GM21737 (cell line): ENCODE results near the gene KNDC1.
"Not testable (repeated sequence)": the region's sequence is repeated elsewhere in the genome, so short reads cannot be mapped to it uniquely, and the experiment has no call there.

Source experiments
- ATAC-seq: cut with Tn5 transposase; IDR thresholded peaks from one replicate; pipeline ENCODE4 v1.9.1; 2021; ENCODE audit warnings: mild to moderate bottlenecking, moderate library complexity; ENCODE audit not compliant: unreplicated experiment

Gene KNDC1

DNA sequence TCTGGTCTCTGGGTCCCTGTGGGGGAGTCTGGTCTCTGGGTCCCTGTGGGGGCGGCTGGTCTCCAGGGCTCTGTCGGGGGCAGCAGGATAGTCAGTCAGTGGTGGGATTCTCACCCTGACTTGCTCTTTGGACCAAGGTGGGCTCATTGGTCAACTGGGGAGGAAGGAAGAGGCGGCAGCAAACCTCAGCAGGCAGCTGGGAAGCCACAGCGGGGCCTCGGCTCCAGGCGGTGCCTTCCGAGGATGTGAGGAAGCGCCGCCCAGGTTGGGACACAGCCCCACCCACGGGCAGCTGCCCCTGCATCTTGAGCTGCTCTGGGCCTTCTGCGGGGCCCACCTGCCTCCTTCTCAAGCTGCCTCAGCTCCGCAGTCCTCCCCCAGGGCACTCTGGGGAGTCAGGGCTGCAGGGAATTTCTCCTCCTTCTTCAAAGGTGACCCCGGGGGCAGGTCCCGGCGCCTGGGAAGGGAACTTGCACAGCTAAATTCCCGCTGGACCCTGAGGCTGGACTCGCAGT is 20.4 kb upstream of the KNDC1 start:
- ATAC-seq, result no peak

DNA sequence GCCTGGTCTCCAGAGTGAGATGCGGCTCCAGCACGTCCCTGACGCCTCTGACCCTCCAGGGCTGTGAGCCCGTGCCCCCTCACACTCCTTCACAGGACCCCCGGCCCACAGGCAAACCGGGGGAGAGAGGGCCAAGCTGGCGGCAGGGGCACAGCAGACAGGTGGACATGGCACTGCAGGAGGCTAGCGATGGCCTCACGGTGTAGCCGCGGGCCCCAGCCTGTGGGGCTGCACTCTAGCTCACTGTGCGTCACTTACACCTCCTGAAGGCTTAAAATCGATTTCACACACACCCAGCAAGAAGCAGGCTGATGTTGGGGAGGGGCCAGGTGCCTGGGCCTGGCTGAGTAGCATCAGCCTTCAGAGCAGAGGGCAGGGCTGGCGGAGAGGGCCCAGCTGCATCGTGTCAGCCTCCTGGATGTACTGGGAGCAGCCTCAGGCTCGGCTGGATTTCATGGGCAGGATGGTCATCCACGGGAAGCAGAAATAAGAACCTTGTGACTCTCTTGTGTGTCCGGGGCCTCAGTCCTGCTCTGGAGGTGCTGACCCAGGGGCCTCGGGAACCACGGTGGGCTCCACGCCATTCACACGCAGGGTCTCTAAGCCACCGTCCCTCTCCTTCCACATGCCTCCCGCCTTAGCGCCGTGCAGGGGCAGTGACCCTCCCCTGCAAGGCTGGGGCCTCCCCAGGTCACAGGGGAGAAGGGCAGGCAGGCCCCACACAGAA is 19.4 kb upstream of the KNDC1 start:
- ATAC-seq, result no peak

DNA sequence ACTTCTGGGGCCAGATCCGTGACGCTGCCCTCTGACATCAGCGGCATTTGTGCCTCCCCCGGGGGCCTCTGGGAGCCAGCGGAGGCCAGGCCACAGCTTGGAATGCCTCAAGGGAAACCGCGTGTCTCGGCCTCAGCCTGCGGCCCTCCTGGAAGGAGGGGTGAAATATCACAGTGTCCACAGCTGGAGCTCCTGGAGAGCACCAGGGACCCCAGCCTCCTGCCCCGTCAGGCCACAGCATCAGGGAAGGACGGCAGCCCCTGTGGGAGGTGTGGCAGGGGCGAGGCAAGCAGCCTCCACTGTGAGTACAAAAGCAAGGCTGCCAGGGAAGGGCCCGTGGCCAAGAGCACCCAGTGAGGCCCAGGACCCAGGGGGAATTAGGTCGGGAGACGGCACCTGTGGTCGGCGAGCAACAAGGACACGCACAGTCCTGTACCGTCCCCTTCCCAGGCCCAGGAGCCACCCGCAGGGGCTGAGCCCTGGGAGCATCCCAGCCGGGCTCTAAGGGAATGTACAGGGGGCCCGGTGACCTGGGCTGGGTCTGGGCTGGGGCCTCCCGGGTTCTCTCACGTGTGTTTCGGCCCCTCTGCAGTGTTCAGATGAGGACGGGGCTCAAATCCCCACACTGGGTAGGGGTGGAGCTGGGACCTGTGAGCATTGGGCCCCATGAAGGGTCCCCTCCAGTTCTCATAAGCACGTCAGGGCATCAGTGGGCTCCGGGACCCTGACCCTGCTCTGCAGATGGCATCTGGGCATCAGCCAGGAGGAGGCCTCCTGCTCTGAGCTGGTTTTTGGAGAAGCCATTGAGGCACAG is 18.7 kb upstream of the KNDC1 start:
- no peak for ATAC-seq

DNA sequence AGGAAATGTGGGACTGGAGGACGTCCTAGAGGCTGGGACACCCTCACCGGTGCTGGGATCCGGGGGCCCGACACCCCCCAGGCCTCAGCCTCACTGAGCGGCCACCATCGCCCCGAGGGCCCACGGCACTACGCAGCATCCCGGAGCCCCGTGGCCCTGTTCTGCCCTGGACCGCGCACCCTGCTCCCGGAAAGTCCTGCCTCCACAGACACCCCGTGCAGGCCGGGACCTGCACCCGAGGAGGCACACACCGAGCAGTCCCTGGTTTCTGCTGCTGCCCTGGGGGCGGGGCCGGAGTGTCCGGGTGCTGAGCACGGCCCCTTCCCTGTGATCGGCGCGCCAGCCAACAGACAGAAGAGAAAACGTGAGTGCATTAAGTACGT is 18.1 kb upstream of the KNDC1 start:
- ATAC-seq, result no peak

DNA sequence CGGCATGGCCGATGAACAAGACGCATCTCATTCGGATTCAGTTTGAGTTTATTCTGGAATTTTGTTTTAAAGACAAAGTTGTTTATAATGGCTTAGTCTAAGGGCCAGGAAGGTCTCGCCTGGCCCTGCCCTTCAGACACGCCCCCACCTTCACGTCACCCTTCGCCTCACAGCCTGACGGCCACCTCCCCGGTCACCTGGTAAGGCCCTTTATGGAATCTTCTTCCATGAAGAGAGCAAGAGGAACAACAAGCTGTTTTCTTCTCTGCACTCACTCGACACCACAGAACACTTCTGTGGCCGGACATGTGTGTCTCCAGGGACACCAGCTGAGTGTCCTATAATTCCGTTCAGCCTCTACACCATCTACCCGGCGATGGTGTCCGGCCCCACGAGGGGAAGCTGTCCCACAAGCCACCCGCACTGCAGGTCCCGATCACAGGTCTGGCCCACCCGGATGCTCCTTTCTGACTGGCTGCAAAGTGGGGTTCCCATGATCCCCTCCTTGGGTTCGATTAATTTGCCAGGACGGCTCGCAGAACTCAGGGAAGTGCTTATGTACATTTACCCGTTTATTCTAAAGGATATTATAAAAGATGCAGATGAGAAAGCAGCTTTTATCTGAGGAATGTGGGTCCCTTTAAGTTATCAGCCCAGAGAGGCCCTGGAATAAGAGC is 17.4 kb upstream of the KNDC1 start:
- no peak for ATAC-seq

DNA sequence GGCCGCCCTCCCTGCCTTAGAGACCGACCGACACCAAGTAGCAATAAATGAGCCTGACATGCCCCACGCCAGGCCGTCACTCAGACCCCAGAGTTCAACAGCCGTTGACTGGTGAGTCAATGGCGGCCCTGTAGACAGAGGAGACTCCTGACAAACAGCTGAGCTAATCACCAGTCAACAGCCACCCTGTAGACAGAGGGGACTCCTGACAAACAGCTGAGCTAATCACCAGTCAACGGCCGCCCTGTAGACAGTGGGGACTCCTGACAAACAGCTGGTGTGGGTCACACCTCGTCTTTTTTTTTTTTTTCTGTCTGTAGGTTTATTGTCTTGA is 16.9 kb upstream of the KNDC1 start:
- no peak for ATAC-seq

DNA sequence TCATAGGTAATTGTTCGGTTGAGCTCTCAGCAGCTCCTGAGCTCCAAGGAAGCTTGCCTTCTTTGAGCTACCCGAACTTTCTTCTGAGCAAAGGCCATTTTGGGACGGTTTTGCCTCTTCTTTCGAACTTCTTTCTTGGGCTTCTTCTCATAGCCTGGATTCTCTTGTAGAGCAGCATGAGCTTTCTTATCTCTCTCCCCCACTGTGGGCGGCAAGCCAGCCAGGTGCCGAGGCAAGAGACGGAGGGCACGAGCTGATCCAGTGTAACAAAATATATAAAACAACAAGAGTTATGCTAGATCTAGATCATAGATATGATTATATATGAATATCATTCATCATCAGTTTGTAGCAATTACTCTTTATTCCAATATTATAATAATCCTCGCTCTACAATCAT is 16.5 kb upstream of the KNDC1 start:
- ATAC-seq, result no peak

DNA sequence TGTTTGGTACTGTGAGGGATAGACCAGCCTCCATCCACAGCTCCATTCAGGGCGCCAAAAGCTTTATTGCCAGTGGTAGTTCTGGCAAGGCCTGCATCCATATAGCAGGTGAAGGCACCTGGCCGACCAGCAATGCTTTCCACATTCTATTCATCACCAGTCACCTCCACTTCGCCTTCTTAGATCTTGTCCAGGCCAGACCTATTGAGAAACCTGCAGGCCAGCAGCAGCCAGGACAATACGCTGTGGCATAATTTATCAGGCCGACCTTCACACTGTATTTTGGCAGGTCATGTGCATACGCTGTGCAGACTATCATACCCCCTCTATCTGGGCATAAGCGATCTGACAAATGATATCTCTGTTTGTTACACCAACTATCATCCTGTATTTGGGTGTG is 15.2 kb upstream of the KNDC1 start:
- no peak for ATAC-seq

DNA sequence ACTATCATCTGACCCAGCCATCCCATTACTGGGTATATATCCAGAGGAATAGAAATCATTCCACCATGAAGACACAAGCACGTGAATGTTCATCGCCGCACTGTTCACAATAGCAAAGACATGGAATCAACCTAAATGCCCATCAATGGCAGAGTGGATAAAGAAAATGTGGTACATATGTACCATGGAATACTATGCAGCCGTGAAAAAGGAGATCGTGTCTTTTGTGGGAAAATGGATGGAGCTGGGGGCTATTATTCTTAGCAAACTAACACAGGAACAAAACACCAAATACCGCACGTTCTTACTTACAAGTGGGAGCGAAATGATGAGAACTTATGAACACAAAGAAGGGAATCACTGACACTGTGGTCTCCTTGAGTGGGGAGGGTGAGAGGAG is 9.8 kb upstream of the KNDC1 start:
- no peak for ATAC-seq

DNA sequence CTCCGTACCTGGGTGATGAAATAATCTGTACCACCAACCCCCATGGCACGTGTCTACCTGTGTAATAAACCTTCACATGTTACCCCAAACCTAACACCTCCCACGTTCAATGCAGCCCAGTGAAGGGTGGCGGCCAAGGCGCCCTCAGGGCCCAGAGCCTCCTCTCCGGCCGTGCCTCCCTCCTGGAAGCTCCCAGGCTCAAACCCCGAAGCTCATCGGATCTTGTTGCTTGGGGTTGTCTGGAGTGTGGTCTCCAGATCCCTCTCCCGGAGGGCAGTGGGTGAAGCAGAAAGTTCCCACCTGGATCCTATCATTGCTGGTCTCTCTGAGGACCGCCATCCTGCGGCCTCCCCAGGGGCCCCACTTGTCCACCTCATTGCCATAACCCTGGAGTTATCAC is 9.4 kb upstream of the KNDC1 start:
- no peak for ATAC-seq

DNA sequence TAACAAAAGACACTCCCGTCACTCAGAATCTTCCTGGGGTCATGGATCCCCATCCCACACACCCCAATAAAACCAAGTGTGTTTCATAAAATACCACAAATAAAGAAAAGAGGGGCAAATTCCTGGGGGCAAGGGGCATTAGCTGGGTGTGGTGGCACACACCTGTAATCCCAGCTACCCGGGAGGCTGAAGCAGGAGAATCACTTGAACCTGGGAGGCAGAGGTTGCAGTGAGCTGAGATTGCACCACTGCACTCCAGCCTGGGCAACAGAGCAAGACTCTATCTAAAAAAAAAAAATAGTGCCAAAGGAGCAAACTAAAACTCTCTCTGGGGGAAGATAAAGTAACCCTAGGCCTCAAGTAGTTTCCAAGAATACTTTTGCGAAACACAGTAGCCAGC is 8.9 kb upstream of the KNDC1 start:
- ATAC-seq, result not testable (repeated sequence)

DNA sequence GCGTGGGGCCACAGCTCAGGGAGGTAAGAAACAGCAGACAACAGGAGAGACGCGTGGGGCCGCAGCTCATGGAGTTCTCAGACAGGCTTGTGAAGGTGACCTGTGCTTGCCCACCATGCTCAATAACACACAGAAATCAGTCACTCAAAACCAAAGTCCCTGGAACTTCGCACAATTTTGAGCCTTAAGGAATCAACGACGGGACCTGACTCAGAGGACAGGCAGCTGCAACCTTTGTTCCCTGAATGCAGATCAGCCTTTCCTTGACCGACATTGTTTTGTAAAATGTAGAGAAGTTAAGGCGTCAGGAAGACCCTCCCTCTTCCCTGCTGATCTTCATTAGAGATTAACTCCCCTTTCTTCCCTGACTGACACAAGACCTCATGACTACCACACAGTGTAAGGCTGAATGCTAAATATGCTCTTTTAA is 8.5 kb upstream of the KNDC1 start:
- ATAC-seq, result no peak

DNA sequence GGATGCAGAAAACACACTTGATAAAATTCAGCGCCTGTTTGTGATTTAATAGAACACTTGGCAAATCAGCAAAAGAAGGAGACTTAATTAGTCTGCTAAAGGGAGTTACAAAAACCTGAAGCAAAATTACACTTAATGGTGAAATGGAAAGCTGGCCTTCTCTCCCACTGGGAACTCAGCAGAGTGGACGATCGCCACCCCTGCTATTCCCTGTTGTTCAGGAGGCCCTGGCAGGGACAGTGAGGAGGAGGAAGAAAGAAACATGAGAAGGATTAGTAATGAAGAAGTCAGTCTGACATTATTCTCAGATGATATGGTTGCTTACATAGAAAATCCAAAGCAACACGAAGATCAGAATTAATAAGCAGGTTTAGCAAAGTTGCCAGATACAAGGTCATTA is 5.6 kb upstream of the KNDC1 start:
- no peak for ATAC-seq

DNA sequence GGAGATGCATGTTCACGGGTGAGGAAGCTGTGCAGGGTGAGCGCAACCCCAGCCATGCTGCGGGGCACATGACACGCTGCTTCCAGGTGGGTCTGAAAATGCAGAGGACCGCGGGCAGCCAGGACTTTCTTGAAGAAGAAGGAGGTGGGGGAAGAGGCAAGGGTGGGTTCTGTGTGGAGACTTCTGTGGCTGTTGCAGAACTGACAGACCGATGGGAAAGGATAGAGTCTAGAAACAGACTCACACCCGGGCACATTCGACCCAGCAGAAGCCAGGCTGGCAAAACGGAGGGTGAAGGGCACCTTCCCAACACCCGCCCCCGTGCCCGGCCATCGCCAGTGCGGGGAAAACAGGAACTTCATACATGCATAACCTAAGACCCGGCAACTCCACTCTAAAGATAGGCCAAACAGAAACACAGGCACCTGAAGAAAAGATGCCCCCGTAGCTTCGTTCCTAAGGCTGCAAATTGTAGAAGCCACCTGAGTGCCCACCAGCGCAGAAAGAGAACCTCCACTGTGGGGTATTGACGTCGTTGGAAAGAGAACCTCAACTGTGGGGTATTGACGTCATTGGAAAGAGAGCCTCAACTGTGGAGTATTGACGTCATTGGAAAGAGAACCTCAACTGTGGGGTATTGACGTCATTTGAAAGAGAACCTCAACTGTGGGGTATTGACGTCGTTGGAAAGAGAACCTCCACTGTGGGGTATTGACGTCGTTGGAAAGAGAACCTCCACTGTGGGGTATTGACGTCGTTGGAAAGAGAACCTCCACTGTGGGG is 4.8 kb upstream of the KNDC1 start:
- ATAC-seq, result no peak

DNA sequence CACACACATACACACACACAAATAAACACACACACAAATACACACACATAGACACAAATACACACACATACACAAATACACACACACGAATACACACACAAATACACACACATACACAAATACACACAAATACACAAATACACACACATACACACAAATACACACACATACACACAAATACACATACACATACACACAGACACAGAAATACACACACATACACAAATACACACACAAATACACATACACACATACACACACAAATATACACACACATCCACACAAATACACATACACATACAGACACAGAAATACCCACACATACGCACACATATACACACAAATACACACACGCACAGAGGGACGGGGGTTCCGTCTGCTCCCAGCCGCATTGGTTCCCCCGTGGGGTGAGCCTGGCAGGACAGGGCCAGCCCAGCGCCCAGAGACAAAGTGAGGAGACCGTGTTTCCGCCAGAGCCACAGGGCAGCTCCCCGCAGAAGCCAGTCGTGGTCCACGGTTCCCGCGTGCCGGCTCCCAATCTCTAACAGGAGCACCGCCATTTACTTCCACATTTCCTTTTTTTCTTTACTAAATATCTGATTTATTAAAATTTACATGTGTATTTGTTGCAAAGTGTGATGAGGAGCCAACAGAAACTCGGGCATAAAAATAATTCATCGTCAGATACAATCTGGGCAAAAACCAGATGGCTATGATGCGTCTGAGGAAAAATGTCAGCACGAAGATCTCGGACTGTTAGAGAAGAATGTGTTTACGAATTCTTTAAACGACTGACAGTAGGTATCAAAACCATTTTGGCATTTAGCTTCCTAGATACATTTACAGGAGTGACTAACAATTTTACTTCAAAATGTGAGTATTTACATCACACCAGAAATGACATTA is 3.1 kb upstream of the KNDC1 start:
- ATAC-seq, result no peak

DNA sequence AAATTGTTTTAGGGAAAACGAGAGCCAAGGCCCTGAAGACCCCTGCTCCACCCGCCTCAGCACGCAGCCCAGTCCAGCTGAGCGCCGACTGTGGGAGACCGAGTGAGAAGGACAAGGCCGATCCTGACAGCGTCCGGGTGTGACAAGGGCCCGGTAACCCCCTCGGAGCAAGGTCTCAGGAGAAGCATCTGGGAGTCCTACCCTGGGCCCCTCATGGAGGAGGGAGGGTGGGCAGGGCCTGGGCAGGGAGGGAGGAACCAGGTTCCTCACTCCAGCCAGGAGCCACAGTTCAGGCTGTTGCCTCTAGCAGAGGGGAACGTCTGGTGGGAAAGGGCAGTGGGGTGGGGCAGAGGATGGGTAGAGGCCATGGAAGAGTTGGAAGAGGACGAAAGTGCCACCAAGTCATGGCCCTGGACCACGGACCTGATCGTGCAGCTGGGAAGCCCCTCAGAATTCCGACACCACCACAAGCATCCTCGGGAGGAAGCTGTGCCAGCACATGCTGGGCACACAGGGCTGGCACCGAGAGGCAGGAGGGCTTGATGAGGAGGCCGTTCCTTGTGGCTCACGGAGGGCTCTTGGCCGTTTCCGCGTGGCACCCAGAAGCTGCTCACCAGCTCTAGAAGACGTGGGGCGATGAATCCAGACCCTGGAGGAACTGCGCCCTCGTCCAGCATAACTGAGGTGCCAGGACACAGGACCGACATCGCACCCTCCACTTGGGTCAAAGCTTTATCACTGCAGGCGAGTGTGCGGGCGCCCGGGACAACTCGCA is 2.2 kb upstream of the KNDC1 start:
- ATAC-seq, result no peak

DNA sequence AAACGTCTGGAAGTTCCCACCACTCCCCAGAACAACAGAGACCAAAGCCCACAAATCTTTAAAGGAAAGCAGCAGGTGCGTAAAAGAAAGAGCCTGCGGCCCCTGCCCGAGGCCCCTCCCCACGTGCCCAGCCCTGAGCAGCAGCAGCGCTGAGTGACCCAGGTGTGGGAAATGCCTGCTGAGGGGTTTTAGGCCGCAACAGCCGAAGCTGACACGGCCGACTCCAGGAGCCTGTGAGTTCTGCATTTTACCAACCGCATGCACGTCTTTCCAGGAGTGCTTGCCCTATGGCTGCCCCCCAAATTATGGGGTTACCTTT is 1.6 kb upstream of the KNDC1 start:
- ATAC-seq, result no peak

DNA sequence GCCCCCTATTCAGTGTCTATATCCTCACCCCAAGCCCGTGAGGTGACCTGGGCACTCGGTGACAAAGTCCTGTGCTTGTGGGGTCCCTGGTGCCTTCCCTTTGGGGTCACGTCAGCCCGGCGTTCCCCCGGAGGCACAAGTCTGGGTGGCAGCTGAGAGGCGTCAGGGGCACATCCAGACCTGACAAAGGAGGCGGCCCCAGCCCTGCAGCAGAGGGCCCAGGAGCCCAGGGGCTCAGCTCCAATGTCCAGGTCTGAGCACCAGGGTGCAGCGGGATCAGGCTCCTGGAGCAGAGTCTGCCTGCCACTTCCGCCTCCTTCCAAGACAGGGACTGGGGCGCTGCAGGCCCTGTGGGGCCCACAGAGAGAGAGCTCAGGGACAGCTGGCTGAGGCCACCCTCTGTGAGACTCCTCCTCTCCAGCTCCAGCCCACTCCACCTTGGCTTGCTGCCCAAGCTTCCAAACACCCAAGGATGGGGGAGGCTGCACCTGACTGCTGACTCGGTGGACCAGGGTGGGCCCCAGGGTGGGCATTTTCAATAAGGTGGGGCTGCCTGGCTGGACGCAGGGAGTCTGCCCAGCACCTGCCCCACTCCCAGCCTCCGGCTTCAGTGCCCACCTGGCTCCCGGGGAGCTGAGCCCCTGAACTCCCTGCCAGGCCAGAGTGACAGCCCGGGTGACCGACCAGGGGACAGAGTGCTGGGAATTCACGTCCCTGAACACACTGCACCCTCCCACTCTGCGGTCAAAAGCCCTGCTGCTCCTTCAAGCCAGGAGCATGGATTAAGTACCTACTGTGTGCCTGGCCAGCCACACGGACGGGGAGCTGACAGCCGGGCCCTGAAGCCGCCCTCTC is 1.0 kb upstream of the KNDC1 start:
- ATAC-seq, result no peak

DNA sequence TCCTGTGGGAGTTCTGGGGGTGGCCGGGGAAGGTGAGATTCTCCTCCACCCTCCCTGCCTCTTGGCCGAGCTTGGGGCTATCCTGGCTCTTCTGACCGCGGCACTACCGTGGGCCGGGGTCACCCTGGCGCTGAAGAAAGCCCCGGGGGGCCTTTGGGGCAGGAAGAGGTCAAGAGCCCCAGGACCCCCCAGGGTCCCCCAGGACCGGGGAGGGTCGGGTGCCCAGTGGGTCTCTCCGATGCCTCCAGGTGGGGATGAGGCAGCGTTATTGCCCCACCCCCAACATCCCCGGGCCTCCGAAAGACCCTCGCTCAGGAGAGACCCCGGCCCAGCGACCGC is 439 bp upstream of the KNDC1 start:
- no peak for ATAC-seq
